GM20431 (cell line): Measurements from ENCODE around the gene AOPEP.

Experiments
- in situ Hi-C: fragments of 300-500 bp; cut with MseI, MboI; formaldehyde crosslinking; loops from one replicate; pipeline ENCODE4 v1.15.0; 2020; ENCODE audit warnings: low sequenced_read_pairs; ENCODE audit not compliant: unreplicated experiment

The AOPEP gene

DNA sequence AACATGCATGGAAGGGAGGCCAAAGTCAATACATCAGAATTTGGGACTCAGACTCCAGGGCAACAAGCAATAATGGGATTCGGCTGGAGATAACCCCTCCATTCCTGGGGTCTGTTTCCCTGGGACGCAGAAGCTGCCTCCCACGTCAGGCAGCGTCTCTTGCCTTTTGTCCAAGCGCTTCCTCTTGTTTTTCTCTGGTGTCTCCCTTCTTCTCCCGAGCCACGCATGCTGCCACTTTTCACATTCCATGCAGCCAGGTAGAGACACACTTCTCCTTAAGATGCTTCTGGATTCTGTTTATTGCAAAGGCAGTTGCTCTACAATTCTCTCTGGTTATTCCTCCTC lies 267.3 kb downstream of the AOPEP start:
- in situ Hi-C loops: no loop called here

DNA sequence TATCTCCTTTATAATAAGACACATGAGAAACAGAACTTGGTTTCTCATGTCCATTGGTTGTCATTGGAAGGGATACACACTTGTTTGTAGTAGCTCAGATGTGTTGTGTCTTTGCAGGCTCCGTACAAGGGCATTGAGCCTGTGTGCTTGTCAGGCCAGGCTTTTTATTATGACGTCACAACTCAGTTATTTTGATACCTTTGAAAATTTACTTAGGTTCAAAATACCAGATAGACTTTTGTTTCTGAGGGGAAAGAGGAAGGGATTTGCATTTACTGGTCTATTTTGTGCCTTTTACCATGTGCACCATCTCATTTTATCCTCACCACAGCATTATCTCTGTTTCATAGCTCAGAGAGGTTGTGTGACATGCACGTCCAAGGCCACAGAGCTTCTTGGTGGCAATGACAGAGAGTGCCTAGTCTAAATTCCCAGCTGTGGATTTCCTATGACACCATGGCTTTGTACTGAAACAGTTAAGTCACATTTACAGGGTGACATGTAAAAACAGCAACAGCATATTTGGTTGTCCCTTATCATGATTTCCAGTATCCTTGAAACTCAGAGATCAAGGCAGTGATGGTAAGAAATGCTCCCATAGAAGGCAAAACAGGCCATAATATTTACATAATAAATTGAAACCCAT lies 268.7 kb downstream of the AOPEP start:
- in situ Hi-C loops: no loop called here

DNA sequence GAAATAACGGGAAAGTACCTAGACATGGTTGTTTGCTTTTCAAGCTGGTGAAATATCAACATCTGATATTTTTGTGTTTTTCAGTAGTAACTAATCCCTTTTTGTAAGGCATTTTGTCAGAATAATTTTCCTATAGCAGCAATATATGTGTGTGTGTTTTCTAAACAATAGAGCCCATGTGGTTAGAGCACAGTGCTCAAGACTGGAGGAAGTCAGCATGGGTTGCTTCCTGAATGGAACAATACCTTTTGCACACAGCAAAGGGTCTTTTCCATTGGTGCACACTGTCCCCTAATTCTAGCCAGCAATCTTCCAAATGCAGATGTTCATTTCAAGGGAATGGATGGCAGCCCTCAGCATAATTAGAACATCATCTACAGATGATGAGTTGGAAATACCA lies 270.1 kb downstream of the AOPEP start:
- in situ Hi-C loops: no loop called here

DNA sequence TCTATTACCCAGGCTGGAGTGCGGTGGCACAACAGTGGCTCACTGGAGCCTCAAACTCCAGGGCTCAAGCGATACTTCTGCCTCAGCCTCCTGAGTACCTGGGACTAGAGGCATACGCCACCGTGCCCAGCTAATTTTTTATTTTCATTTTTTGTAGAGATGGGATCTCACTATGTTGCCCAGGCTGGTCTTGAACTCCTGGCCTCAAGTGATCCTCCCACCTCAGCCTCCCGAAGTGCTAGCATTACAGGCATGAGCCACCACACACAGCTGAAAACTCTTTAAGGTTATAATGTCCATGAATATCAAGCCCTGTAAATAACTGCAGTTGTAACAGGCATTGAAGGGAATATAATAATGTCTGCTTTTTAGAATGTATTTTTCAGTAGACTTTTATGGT lies 271.2 kb downstream of the AOPEP start:
- in situ Hi-C loops: no loop called here

GRCh38 chr9:94999832-95000231 lies 273.3 kb downstream of the AOPEP start:
- in situ Hi-C loops: no loop called here

DNA sequence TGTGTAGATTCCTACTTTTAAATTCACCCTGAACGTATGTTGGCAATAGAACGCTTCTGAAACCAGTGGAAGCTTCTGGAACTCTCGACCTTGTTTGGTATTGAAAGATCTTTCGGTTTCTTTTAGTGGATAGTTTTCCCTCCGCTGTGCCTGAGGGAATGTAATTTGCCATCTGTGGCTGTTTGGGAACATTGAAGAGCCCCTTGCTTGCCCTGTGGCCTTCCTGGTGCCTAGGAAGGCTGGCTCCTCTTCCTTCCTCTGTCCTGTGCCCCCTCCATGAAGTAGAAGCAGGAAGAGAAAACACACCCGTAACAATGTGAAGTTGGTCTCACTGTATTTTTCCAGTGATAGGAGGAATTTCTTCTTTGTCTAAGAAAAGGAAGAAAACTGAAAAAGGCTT lies 274.3 kb downstream of the AOPEP start:
- in situ Hi-C loops: no loop called here

DNA sequence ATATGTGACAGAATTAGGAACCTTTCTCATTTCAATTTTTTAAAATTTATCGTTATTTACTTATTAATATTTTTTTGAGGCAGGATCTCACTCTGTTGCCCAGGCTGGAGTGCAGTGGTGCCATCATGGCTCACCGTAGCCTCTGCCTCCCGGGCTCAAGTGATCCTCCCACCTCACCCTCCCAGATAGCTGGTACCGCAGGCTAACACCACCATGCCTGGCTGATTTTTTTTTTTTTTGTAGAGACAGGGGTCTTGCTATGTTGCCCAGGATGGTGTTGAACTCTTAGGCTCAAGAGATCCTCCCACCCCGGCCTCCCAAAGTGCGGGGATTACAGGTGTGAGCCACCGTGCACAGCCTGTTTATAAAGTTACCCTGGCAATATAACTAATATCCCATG lies 275.2 kb downstream of the AOPEP start:
- in situ Hi-C loops: no loop called here

DNA sequence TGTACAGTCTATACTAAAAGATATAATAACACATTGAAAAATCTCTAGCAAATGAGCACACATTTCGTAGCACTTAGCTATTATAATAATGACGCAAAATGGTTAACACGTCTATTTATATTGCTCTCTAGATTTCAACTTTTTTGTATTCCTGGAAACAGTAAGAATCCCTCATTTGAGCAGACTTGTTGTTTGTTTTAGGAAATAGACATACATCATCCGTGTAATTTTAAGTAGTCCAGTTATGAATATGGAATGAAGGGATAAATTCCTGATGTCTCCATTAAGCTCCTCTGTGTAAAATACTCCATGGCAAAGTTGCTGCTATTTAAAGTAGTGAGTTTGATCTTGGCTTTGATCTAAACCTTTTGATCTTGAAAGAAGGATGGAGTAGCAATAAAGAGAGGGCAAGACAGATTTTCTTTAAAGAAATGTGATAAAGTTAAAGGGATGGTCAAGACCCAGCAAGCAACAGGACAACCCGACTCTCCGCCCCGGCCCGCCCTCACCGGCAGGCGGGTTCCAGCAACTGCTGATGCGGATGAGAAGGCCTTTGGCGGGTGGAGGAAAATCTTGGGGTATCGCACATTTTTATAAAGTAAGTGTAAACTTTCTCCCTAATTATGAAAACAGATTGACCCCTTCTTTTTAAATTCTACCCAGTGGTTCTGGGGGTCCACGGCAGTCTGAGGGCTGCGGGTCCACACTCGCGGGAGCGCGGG lies 277.4 kb downstream of the AOPEP start:
- in situ Hi-C loops: no loop called here

DNA sequence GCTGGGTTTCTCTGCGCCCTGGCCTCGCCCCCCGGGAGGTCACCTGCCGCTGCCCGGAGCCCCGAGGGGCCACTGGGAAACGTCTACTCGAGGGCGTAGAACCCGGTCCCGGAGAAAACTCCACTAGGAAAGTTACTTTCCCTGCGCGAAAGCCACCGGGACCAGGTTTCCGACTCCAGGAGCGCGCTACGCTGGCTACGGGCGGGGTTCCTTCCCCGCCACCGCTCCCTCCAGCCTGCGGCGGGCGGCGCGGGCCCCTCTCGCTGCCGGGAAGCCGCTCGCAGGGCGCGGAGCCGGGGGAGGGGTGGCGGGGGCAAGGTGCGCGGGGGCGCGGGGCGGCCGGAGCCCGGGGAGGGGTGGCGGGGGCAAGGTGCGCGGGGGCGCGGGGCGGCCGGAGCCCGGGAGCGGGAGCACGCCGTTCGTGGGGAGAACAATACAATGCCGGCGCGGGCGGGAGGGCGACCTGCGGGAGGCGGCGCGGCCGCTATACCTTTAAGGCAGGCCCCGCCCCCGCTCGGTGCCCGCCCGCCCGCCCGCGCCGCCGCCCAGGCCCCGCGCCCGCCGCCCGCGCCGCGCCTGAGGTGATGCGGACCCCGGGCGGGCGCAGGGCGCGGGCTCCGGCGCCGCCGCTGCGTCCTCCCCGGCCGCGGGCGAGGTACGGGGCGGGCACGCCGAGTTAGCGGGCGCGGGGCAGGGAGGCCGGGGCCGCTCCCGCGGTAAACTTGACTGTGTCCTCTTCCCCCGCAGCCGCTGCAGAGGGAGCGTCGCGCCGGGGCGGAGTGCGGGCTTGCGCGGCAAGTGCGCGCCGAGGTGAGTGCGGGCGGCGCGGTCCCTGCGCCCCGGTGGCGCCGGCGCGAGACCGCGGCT lies 278.1 kb downstream of the AOPEP start:
- in situ Hi-C loops: no loop called here

DNA sequence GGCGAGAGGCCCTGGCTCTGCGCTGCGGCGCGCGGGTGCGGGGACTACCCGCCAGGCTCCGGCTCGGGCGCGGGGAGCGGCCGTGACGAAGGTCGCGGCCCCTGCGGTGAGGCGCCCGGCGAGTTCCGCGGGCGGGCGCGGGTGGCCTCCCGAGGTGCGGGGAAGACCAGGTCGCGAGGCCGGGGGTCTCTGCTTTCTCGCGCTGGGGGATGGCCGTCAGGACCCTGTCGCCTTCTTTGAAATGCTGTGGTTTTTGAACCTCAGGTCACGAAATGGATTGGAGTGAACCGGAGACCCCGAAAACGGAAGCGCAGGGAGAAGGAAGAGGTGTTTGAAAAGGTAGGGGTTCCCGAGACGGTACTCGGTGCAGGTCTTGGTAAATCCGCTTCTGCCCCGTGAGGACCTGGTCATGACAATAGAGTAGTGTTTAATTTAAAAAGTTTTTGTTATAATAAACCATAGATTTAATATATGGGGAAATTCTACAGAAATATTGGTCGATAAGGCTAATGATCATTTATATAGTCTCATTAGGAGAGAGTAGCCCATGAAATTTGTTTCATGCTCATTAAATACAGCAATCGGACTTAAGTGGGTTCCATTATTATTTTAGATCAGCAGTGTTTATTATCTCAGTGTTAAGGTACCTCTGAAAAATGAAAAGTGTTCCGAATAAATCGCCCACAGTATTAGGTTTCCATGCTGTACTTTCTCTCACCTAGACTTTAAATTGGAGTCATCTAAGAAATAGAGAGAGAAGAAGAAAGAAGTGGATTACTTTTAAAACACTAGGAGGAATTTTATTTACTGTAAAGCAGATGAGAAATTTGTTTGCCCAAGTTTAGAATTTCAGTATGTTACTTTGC lies 279.0 kb downstream of the AOPEP start:
- in situ Hi-C loops: no loop called here

GRCh38 chr9:95007226-95007869 lies 280.8 kb downstream of the AOPEP start:
- in situ Hi-C loops: no loop called here

GRCh38 chr9:95008151-95008771 lies 281.8 kb downstream of the AOPEP start:
- in situ Hi-C loops: no loop called here

DNA sequence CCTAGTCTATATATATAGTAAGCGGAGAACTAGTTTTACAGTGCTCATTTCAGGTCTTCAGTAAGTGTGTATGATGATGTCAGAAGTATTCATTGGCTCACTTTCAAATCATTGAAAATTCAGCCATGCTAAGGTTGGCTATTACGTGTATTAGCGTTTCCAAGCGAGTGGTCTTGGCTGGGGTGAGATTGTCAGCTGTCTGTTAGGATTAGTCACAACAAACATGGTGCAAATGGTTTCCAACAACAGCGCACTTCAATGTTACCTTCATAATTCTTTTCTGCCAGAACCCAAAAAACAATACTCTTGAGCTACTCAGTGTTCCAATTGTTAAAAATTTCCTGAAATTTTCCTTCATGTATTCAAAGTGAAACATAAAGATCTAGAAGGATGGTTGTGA lies 283.0 kb downstream of the AOPEP start:
- in situ Hi-C loops: no loop called here

DNA sequence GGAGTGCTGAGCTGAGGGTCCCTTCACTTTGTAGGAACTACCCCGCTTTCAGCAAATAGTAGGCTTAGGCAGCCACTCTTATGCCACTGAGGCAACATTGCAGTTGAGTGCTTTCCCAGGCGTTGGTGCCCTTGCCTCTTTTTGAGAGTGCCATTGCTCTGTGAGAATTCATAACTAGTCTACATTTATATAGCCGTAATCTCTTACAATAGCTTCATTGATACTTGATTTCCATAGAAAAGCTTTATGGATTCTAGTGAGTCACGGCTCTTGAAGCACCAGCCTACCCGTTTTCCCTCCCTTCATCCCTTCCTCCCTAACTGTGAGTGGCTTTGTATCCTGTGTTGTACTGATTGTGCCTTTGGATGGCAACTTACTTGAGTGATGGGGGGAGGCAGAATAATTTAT lies 283.9 kb downstream of the AOPEP start:
- in situ Hi-C loops: no loop called here

GRCh38 chr9:95012035-95012708 lies 285.7 kb downstream of the AOPEP start:
- in situ Hi-C loops: no loop called here

DNA sequence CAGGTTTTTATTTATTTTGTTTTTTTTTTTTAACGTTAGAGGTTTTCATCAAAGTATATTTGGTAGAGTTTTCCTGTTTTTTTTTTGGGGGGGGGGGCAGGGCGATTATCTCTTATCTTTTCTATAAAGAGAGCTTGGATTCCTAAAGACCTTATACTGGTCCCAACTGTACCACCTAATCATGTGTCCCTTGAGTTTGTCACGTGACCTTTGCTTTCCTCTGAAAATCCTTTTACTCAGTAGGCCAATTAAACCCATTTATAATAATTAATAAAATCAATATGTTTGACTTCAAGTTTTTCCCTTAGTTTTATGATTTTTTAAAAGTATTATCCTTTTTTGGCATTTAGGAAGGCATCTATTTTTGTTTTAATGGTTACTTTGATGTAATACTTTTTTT lies 286.4 kb downstream of the AOPEP start:
- in situ Hi-C loops: no loop called here

DNA sequence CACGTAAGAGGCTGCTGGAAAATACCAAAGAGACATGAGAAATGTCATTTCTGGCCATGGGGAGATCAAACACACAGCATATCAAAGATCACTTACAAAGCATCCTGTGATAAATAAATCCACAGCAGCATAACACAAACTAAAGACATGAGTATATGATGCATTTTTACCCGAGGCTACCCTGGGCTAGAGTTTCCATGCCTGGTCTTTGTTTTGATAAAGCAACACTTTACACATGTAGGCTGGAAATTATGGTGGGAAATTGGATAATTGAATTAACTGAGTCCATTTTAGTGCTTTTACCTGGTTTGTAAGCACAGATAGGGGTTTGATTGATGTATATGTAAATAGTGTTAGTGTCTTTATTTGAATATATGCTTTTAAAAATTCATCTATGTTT lies 288.4 kb downstream of the AOPEP start:
- in situ Hi-C loops: no loop called here

DNA sequence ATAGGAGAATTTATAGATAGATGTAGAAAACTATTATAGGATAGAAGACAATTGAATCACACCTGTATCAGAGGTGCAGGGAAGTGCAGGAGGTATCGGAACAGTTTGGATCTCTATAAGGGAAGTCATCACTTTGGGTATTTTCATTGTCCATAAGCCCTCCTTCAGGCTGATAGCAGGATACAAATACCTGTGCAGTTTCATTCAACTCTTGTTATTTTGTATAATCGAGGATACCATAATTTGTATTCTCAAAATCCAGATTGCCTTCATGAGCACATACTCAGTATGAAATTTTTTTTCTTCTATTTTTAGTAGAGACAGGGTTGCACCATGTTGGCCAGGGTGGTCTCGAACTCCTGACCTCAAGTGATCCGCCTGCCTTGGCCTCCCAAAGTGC lies 289.1 kb downstream of the AOPEP start:
- in situ Hi-C loops: no loop called here

DNA sequence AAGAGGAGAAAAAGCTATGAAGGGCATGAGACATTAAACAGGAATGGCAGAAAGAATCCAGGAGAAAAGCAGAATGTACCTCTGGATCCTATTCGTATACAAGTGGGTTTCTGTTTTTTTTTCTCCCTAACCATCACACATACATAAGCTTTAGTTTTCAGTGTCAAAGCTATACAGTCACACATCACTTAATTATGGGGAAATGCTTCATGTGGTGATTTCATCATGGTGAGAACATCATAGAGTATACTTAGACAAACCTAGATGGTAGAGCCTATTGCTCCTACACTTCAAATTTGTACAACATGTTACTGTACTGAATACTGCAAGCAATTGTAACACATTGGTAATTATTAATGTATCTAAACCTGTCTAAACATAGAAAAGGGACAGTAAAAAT lies 290.6 kb downstream of the AOPEP start:
- in situ Hi-C loops: no loop called here
